NCI-H1694 treated with DMSO at 0.1 percent for 48 hours (cell line): ENCODE data around the gene GRID2.

Experiments
- DNase-seq: peaks from one replicate; lab custom pipeline; 2025; lab: John Stamatoyannopoulos, UW

The GRID2 gene

GRCh38 chr4:93802045-93802444 lies 1498.3 kb downstream of the GRID2 start:
- DNase-seq, result no peak

- DNase-seq, result no peak
Observed at GRCh38 chr4:93809773-93810172, 1506.0 kb downstream of the GRID2 start.

GRCh38 chr4:93810340-93810992 lies 1506.7 kb downstream of the GRID2 start:
- no peak for DNase-seq

- no peak for DNase-seq
Observed at GRCh38 chr4:93813092-93813491, 1509.3 kb downstream of the GRID2 start.

- DNase-seq, result no peak
Observed at GRCh38 chr4:93814141-93814540, 1510.4 kb downstream of the GRID2 start.

GRCh38 chr4:93814722-93815121 lies 1511.0 kb downstream of the GRID2 start:
- DNase-seq, result no peak
